Endodermal cell (in vitro differentiated cells): ENCODE results near the gene PTX4. TPM values are rescaled to one million over a fixed set of nuclear protein-coding genes. Genes with fewer than 3 reads are reported as not detected.

Experiments
- DNase-seq: peaks from one replicate; pipeline ENCODE4 v3.0.0-alpha.2; 2017
- H3K27ac ChIP-seq: 2 replicates; pipeline ENCODE4 v1.5.1; 2013; ENCODE audit warnings: mild to moderate bottlenecking, low read depth, low read length, moderate library complexity
- H3K27me3 ChIP-seq: 2 replicates; pipeline ENCODE4 v1.6.1; 2013; ENCODE audit warnings: mild to moderate bottlenecking, low read length, moderate library complexity; ENCODE audit not compliant: insufficient read depth, control insufficient read depth, poor library complexity, severe bottlenecking
- H3K36me3 ChIP-seq: 2 replicates; pipeline ENCODE4 v1.7.0; 2013; ENCODE audit warnings: mild to moderate bottlenecking, low read length, moderate library complexity; ENCODE audit not compliant: control insufficient read depth, insufficient read depth
- H3K4me1 ChIP-seq: one replicate; pipeline ENCODE4 v1.7.0; 2013; ENCODE audit warnings: low read length; ENCODE audit not compliant: control insufficient read depth, insufficient read depth
- H3K4me3 ChIP-seq: 2 replicates; pipeline ENCODE4 v1.5.1; 2013; ENCODE audit warnings: mild to moderate bottlenecking, low read length, moderate library complexity
- H3K9ac ChIP-seq: 2 replicates; pipeline ENCODE4 v1.6.1; 2013; ENCODE audit warnings: mild to moderate bottlenecking, low read length, moderate library complexity; ENCODE audit not compliant: poor library complexity, severe bottlenecking; ENCODE audit errors: extremely low read depth
- H3K9me3 ChIP-seq: 2 replicates; pipeline ENCODE4 v1.6.1; 2013; ENCODE audit warnings: mild to moderate bottlenecking, low read length, moderate library complexity; ENCODE audit not compliant: control insufficient read depth
- H3K27ac Mint-ChIP-seq: 2 replicates; pipeline ENCODE4 v1.8.0; 2020; ENCODE audit warnings: mixed read lengths
- H3K27me3 Mint-ChIP-seq: 2 replicates; pipeline ENCODE4 v1.8.0; 2021; ENCODE audit warnings: mild to moderate bottlenecking, mixed read lengths; ENCODE audit not compliant: insufficient read depth
- H3K36me3 Mint-ChIP-seq: 2 replicates; pipeline ENCODE4 v1.8.0; 2020; ENCODE audit warnings: low read depth, mixed read lengths
- H3K4me1 Mint-ChIP-seq: 2 replicates; pipeline ENCODE4 v1.8.0; 2020; ENCODE audit warnings: mixed read lengths
- H3K4me3 Mint-ChIP-seq: 2 replicates; pipeline ENCODE4 v1.8.0; 2020; ENCODE audit warnings: mild to moderate bottlenecking, moderate library complexity, mixed read lengths
- H3K9me3 Mint-ChIP-seq: 2 replicates; pipeline ENCODE4 v1.8.0; 2020; ENCODE audit warnings: mild to moderate bottlenecking, mixed read lengths
- CTCF ChIP-seq: fragments of 200-600 bp; sonication (generic); conservative IDR thresholded peaks from 2 replicates; pipeline ENCODE4 v1.5.0; 2021; ENCODE audit warnings: antibody characterized with exemption, mild to moderate bottlenecking
- WGBS, 2 experiments: methylation state at CpG; one replicate each; pipeline versions ENCODE4 v1.1.5 to v1.1.7; 2013; ENCODE audit warnings: missing lambda C conversion rate in 2 of 2, mixed read lengths in 1 of 2; ENCODE audit not compliant: insufficient coverage in 1 of 2, insufficient read length in 1 of 2; 5-methylcytosine and 5-hydroxymethylcytosine counted together
- total RNA-seq, 2 donors: library from RNA; stranded (reverse); fragmentation: NEBNext Ultra II Directional in 1 of 2; extraction: Animal tissue kit (Norgen Biotek cat#: 25700) in 1 of 2; gene quantifications; 2 replicates in 1 of 2; 3 replicates in 1 of 2; pipeline ENCODE4 v1.2.1, GENCODE V29; 2021

The PTX4 gene
- total RNA-seq, 2 donors from 2014 or later = not detected

GRCh38 chr16:1520461-1520860, 31.7 kb upstream of the PTX4 start:
- H3K4me3 Mint-ChIP-seq = no peak overlapping the region
- H3K27me3 Mint-ChIP-seq = no peaks in the 10 kb centered on the region
- H3K4me1 Mint-ChIP-seq = no peaks in the 10 kb centered on the region
- Histone ChIP-seq H3K4me3 (no peak overlapping the region), H3K9ac (no peak overlapping the region), H3K36me3 (no peaks in the 10 kb centered on the region), H3K27me3 (no peaks in the 10 kb centered on the region), H3K27ac (no peak overlapping the region), H3K4me1 (no peaks in the 10 kb centered on the region), H3K9me3 (no peaks in the 10 kb centered on the region)
- H3K36me3 Mint-ChIP-seq = peaks cover 11% of the 10 kb centered on the region
- DNase-seq = no peak
- TF ChIP-seq CTCF = no peak
- H3K27ac Mint-ChIP-seq = no peak overlapping the region
- no peaks in the 10 kb centered on the region for H3K9me3 Mint-ChIP-seq
- 95 to 96% methylated on average over 15 to 19 of the region's 19 CpGs for WGBS, 2 experiments

GRCh38 chr16:1519831-1520230, 31.1 kb upstream of the PTX4 start:
- H3K4me3 ChIP-seq = no peak overlapping the region
- H3K27ac Mint-ChIP-seq = no peak overlapping the region
- DNase-seq = no peak
- H3K9ac ChIP-seq = no peak overlapping the region
- no peaks in the 10 kb centered on the region for H3K36me3 ChIP-seq
- no peak overlapping the region for H3K27ac ChIP-seq
- peaks cover 5% of the 10 kb centered on the region for H3K9me3 Mint-ChIP-seq
- H3K4me1 ChIP-seq = no peaks in the 10 kb centered on the region
- no peaks in the 10 kb centered on the region for H3K4me1 Mint-ChIP-seq
- no peaks in the 10 kb centered on the region for H3K27me3 Mint-ChIP-seq
- 94 to 98% methylated on average over 11 to 17 of the region's 17 CpGs for WGBS, 2 experiments
- peaks cover 14% of the 10 kb centered on the region for H3K36me3 Mint-ChIP-seq
- no peak for TF ChIP-seq CTCF
- peaks cover 6% of the 10 kb centered on the region for H3K9me3 ChIP-seq
- no peak overlapping the region for H3K4me3 Mint-ChIP-seq
- H3K27me3 ChIP-seq = no peaks in the 10 kb centered on the region

- no peak overlapping the region for H3K4me3 Mint-ChIP-seq
Measured at GRCh38 chr16:1518626-1519135, 29.9 kb upstream of the PTX4 start.

More at GRCh38 chr16:1518626-1519135, 29.9 kb upstream of the PTX4 start:
- Histone ChIP-seq H3K27ac (no peak overlapping the region), H3K4me3 (no peak overlapping the region), H3K27me3 (no peaks in the 10 kb centered on the region), H3K36me3 (no peaks in the 10 kb centered on the region), H3K9me3 (peaks cover 6% of the 10 kb centered on the region), H3K9ac (no peak overlapping the region), H3K4me1 (no peaks in the 10 kb centered on the region)
- no peak for TF ChIP-seq CTCF
- WGBS, 2 experiments = 92 to 96% methylated on average over 13 to 16 of the region's 16 CpGs
- Mint-ChIP-seq H3K36me3 (peaks cover 19% of the 10 kb centered on the region), H3K4me1 (no peaks in the 10 kb centered on the region), H3K27ac (peak overlapping the region; percentile 58), H3K9me3 (peaks cover 6% of the 10 kb centered on the region), H3K27me3 (no peaks in the 10 kb centered on the region)
- DNase-seq = no peak
